Measurements from ENCODE around the gene PIP5K1C.

Gene PIP5K1C

GRCh38 chr19:3700242-3701032, at the start of gene PIP5K1C:
Gene PIP5K1C (minus strand): TSS chr19:3700468. CDS start chr19:3700390, 78 bp downstream.
- DNase-seq, result peak; percentile 54

- DNase-seq, result no peak
Observed at GRCh38 chr19:3748965-3749364, 48.7 kb upstream of the PIP5K1C start.

GRCh38 chr19:3746371-3747056, 46.2 kb upstream of the PIP5K1C start:
- no peak for DNase-seq

GRCh38 chr19:3745363-3746045, 45.2 kb upstream of the PIP5K1C start:
- DNase-seq, result no peak

- no peak for DNase-seq
Observed at GRCh38 chr19:3743486-3743885, 43.2 kb upstream of the PIP5K1C start.

GRCh38 chr19:3740431-3740830, 40.2 kb upstream of the PIP5K1C start:
- DNase-seq, result no peak

GRCh38 chr19:3738477-3739220, 38.4 kb upstream of the PIP5K1C start:
- no peak for DNase-seq

GRCh38 chr19:3737487-3738205, 37.4 kb upstream of the PIP5K1C start:
- no peak for DNase-seq

- DNase-seq, result no peak
Observed at GRCh38 chr19:3736106-3736724, 35.9 kb upstream of the PIP5K1C start.

- no peak for DNase-seq
Observed at GRCh38 chr19:3734310-3734600, 34.0 kb upstream of the PIP5K1C start.

GRCh38 chr19:3733549-3734309, 33.5 kb upstream of the PIP5K1C start:
- DNase-seq, result no peak

- DNase-seq, result no peak
Observed at GRCh38 chr19:3732108-3732507, 31.8 kb upstream of the PIP5K1C start.

GRCh38 chr19:3730457-3730958, 30.2 kb upstream of the PIP5K1C start:
- no peak for DNase-seq

- no peak for DNase-seq
Observed at GRCh38 chr19:3725640-3726310, 25.5 kb upstream of the PIP5K1C start.

GRCh38 chr19:3725121-3725520, 24.9 kb upstream of the PIP5K1C start:
- DNase-seq, result no peak

GRCh38 chr19:3723883-3724282, 23.6 kb upstream of the PIP5K1C start:
- DNase-seq, result no peak

GRCh38 chr19:3723110-3723488, 22.8 kb upstream of the PIP5K1C start:
- DNase-seq, result no peak

- no peak for DNase-seq
Observed at GRCh38 chr19:3722443-3723109, 22.3 kb upstream of the PIP5K1C start.

GRCh38 chr19:3721887-3722442, 21.7 kb upstream of the PIP5K1C start:
- DNase-seq, result no peak

Measured in NCI-H226 (cell line).